ENCODE data around the gene FAM13B.

DNA sequence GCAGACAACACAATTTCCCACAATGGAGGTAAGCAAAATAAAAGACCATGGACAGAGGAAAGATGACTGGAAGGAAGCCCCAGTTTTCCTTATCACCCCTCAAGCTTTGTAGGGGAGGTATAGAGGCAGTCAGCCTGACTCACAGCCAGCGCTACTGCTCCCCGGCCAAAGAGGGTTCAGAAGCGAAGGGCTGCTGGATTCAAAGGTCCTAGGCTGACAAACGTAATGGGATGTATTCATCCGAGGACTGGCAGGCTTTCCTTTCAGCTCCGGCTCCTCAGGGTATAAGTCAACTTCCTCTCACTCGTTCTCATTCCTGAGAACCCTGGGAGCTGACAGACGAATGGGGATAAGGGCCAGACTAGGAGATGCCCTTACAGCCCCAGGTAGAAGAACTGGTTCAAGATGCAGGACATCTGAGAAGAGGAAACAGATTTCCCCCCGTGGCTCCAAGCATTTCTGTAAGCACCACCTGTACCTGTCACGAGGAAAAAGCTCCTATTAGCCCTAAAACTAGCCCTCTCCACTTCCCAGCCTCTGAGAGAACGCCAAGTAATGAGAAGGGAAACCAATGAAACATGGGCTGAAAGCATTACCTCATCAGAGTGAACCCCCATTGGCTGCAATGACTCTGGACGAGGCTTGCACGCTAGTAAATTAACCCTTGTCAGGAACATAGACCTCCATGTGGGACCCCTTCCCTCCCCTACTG, 22.1 kb upstream of the FAM13B start:
- TF ChIP-seq, protein P1, sequence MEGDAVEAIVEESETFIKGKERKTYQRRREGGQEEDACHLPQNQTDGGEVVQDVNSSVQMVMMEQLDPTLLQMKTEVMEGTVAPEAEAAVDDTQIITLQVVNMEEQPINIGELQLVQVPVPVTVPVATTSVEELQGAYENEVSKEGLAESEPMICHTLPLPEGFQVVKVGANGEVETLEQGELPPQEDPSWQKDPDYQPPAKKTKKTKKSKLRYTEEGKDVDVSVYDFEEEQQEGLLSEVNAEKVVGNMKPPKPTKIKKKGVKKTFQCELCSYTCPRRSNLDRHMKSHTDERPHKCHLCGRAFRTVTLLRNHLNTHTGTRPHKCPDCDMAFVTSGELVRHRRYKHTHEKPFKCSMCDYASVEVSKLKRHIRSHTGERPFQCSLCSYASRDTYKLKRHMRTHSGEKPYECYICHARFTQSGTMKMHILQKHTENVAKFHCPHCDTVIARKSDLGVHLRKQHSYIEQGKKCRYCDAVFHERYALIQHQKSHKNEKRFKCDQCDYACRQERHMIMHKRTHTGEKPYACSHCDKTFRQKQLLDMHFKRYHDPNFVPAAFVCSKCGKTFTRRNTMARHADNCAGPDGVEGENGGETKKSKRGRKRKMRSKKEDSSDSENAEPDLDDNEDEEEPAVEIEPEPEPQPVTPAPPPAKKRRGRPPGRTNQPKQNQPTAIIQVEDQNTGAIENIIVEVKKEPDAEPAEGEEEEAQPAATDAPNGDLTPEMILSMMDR (IDR thresholded peaks at IDR 0.05): no peak
- TF ChIP-seq RCOR1 (IDR thresholded peaks at IDR 0.05; ENCODE audit: low read length) (no peak), EP300 (IDR thresholded peaks at IDR 0.05; ENCODE audit: borderline replicate concordance in 1 of 2, low read depth in 1 of 2, low read length in 1 of 2) (no peak), FOXM1 (IDR thresholded peaks at IDR 0.05; ENCODE audit: low read depth) (no peak), CHD2 (IDR thresholded peaks at IDR 0.05; ENCODE audit: low read length, partially characterized antibody) (no peak), EZH2phosphoT487 (IDR thresholded peaks at IDR 0.05; ENCODE audit: borderline replicate concordance, low read depth) (no peak), SMC3 (IDR thresholded peaks at IDR 0.05; ENCODE audit: low read depth, low read length) (no peak), GABPA (IDR thresholded peaks at IDR 0.05; ENCODE audit: low read depth) (no peak), RXRA (IDR thresholded peaks at IDR 0.05; ENCODE audit: borderline replicate concordance, low read depth) (no peak), POLR2AphosphoS5 (IDR thresholded peaks at IDR 0.05; ENCODE audit: low read depth, low read length) (no peak), JUND (IDR thresholded peaks at IDR 0.05) (no peak)
- TF ChIP-seq, protein P2, sequence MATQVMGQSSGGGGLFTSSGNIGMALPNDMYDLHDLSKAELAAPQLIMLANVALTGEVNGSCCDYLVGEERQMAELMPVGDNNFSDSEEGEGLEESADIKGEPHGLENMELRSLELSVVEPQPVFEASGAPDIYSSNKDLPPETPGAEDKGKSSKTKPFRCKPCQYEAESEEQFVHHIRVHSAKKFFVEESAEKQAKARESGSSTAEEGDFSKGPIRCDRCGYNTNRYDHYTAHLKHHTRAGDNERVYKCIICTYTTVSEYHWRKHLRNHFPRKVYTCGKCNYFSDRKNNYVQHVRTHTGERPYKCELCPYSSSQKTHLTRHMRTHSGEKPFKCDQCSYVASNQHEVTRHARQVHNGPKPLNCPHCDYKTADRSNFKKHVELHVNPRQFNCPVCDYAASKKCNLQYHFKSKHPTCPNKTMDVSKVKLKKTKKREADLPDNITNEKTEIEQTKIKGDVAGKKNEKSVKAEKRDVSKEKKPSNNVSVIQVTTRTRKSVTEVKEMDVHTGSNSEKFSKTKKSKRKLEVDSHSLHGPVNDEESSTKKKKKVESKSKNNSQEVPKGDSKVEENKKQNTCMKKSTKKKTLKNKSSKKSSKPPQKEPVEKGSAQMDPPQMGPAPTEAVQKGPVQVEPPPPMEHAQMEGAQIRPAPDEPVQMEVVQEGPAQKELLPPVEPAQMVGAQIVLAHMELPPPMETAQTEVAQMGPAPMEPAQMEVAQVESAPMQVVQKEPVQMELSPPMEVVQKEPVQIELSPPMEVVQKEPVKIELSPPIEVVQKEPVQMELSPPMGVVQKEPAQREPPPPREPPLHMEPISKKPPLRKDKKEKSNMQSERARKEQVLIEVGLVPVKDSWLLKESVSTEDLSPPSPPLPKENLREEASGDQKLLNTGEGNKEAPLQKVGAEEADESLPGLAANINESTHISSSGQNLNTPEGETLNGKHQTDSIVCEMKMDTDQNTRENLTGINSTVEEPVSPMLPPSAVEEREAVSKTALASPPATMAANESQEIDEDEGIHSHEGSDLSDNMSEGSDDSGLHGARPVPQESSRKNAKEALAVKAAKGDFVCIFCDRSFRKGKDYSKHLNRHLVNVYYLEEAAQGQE (IDR thresholded peaks at IDR 0.05; ENCODE audit: low read depth, low read length): no peak
- TF ChIP-seq, protein P3, sequence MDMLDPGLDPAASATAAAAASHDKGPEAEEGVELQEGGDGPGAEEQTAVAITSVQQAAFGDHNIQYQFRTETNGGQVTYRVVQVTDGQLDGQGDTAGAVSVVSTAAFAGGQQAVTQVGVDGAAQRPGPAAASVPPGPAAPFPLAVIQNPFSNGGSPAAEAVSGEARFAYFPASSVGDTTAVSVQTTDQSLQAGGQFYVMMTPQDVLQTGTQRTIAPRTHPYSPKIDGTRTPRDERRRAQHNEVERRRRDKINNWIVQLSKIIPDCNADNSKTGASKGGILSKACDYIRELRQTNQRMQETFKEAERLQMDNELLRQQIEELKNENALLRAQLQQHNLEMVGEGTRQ (IDR thresholded peaks at IDR 0.05; ENCODE audit: borderline replicate concordance, low read depth, low read length): no peak

All from SK-N-SH (cell line).